Progenitor cell of endocrine pancreas (in vitro differentiated cells): Measurements from ENCODE around the gene MS4A4A. TPM values are rescaled to one million over a fixed set of nuclear protein-coding genes. Genes with fewer than 3 reads are reported as not detected.

Source experiments
- DNase-seq: peaks from one replicate; pipeline ENCODE4 v3.0.0; 2021; ENCODE audit warnings: low spot score; ENCODE audit not compliant: unreplicated experiment
- H3K27ac Mint-ChIP-seq: 2 replicates; pipeline ENCODE4 v1.8.0; 2021; ENCODE audit warnings: mild to moderate bottlenecking, moderate library complexity, mixed read lengths
- H3K27me3 Mint-ChIP-seq: 2 replicates; pipeline ENCODE4 v1.8.0; 2021; ENCODE audit warnings: mixed read lengths
- H3K36me3 Mint-ChIP-seq: 2 replicates; pipeline ENCODE4 v1.8.0; 2022; ENCODE audit warnings: mixed read lengths; ENCODE audit not compliant: insufficient read depth
- H3K4me1 Mint-ChIP-seq: 2 replicates; pipeline ENCODE4 v1.8.0; 2021; ENCODE audit warnings: low read depth, mixed read lengths
- H3K4me3 Mint-ChIP-seq: 2 replicates; pipeline ENCODE4 v1.8.0; 2021; ENCODE audit warnings: low read depth, mild to moderate bottlenecking, moderate library complexity, mixed read lengths
- H3K9me3 Mint-ChIP-seq: 2 replicates; pipeline ENCODE4 v1.8.0; 2021; ENCODE audit warnings: low read depth, mixed read lengths
- CTCF ChIP-seq: fragments of 200-600 bp; sonication (generic); IDR thresholded peaks from one replicate; pipeline ENCODE4 v1.5.0; 2021; ENCODE audit warnings: antibody characterized with exemption, mild to moderate bottlenecking; ENCODE audit not compliant: unreplicated experiment
- total RNA-seq: library from RNA; stranded (reverse); gene quantifications from 2 replicates; pipeline ENCODE4 v1.2.1, GENCODE V29; 2021

MS4A4A gene
- total RNA-seq, 1 donor from 2014 or later = not detected

GRCh38 chr11:60328460-60328859, 48.0 kb downstream of the MS4A4A start:
- H3K36me3 Mint-ChIP-seq = no peaks in the 10 kb centered on the region
- no peak for TF ChIP-seq CTCF
- peaks cover 7% of the 10 kb centered on the region for H3K9me3 Mint-ChIP-seq
- H3K27me3 Mint-ChIP-seq = no peaks in the 10 kb centered on the region
- H3K4me1 Mint-ChIP-seq = peaks cover 2% of the 10 kb centered on the region
- H3K27ac Mint-ChIP-seq = no peak overlapping the region
- DNase-seq = no peak
- H3K4me3 Mint-ChIP-seq = no peak overlapping the region

- no peak overlapping the region for H3K27ac Mint-ChIP-seq
- peaks cover 7% of the 10 kb centered on the region for H3K9me3 Mint-ChIP-seq
- TF ChIP-seq CTCF = no peak
- peaks cover 7% of the 10 kb centered on the region for H3K27me3 Mint-ChIP-seq
- peaks cover 9% of the 10 kb centered on the region for H3K4me1 Mint-ChIP-seq
- no peak for DNase-seq
- H3K36me3 Mint-ChIP-seq = no peaks in the 10 kb centered on the region
- no peak overlapping the region for H3K4me3 Mint-ChIP-seq
These were observed 52.4 kb downstream of the MS4A4A start for GRCh38 chr11:60332846-60333245.

GRCh38 chr11:60334005-60334620, 53.6 kb downstream of the MS4A4A start:
- H3K4me1 Mint-ChIP-seq = peaks cover 9% of the 10 kb centered on the region
- no peak overlapping the region for H3K4me3 Mint-ChIP-seq
- DNase-seq = peak; percentile 61
- H3K27me3 Mint-ChIP-seq = peaks cover 15% of the 10 kb centered on the region
- TF ChIP-seq CTCF = peak; percentile 70
- no peak overlapping the region for H3K27ac Mint-ChIP-seq
- H3K9me3 Mint-ChIP-seq = peaks cover 7% of the 10 kb centered on the region
- H3K36me3 Mint-ChIP-seq = no peaks in the 10 kb centered on the region

- no peaks in the 10 kb centered on the region for H3K9me3 Mint-ChIP-seq
- no peak overlapping the region for H3K27ac Mint-ChIP-seq
- H3K27me3 Mint-ChIP-seq = peaks cover 23% of the 10 kb centered on the region
- DNase-seq = no peak
- H3K4me1 Mint-ChIP-seq = peaks cover 12% of the 10 kb centered on the region
- no peak for TF ChIP-seq CTCF
- no peaks in the 10 kb centered on the region for H3K36me3 Mint-ChIP-seq
- H3K4me3 Mint-ChIP-seq = no peak overlapping the region
These were observed 56.4 kb downstream of the MS4A4A start for GRCh38 chr11:60336767-60337391.

- Mint-ChIP-seq H3K27me3 (peaks cover 25% of the 10 kb centered on the region), H3K9me3 (no peaks in the 10 kb centered on the region), H3K4me1 (peaks cover 10% of the 10 kb centered on the region), H3K27ac (no peak overlapping the region), H3K36me3 (no peaks in the 10 kb centered on the region), H3K4me3 (no peak overlapping the region)
- no peak for DNase-seq
- TF ChIP-seq CTCF = no peak
These were observed 57.6 kb downstream of the MS4A4A start for GRCh38 chr11:60338053-60338452.
